Right atrium auricular region (tissue), 2 donors: ENCODE results near the gene HMX3. TPM values are rescaled to one million over a fixed set of nuclear protein-coding genes. Genes with fewer than 3 reads are reported as not detected.

Source experiments
- DNase-seq: peaks from one replicate; pipeline ENCODE4 v3.0.0-alpha.2; 2019; ENCODE audit warnings: low spot score
- H3K27ac ChIP-seq, 2 donors: fragments of 200-600 bp; sonication (generic); 1 replicate in 1 of 2; 2 replicates in 1 of 2; pipeline ENCODE4 v1.5.1; 2016 to 2019
- H3K27me3 ChIP-seq, 2 donors: fragments of 200-600 bp; sonication (generic); one replicate each; pipeline versions ENCODE4 v1.5.1 to v1.6.0; 2017 to 2019
- H3K36me3 ChIP-seq: fragments of 200-600 bp; sonication (generic); one replicate; pipeline ENCODE4 v1.5.1; 2016
- H3K4me1 ChIP-seq, 2 donors: fragments of 200-600 bp; sonication (generic); one replicate each; pipeline versions ENCODE4 v1.5.1 to v1.6.0; 2017 to 2019
- H3K4me3 ChIP-seq, 2 donors: fragments of 200-600 bp; sonication (generic); 1 replicate in 1 of 2; 2 replicates in 1 of 2; pipeline ENCODE4 v1.5.1; 2017 to 2019; ENCODE audit warnings: mild to moderate bottlenecking in 1 of 2, moderate library complexity in 1 of 2
- H3K9me3 ChIP-seq, 2 donors: fragments of 200-600 bp; sonication (generic); one replicate each; pipeline ENCODE4 v1.5.1; 2019
- CTCF ChIP-seq, 2 donors: fragments of 200-600 bp; sonication (generic); IDR thresholded peaks; one replicate each; pipeline ENCODE4 v1.5.1; 2019; ENCODE audit warnings: antibody characterized with exemption in 2 of 2
- total RNA-seq, 2 donors: library from RNA; depleted of rRNA; stranded (reverse); fragments of >200 nt; gene quantifications; one replicate each; pipeline ENCODE4 v1.1.0, GENCODE V29; 2016

HMX3 gene
- total RNA-seq, 2 donors from 2014 or later: not detected

DNA sequence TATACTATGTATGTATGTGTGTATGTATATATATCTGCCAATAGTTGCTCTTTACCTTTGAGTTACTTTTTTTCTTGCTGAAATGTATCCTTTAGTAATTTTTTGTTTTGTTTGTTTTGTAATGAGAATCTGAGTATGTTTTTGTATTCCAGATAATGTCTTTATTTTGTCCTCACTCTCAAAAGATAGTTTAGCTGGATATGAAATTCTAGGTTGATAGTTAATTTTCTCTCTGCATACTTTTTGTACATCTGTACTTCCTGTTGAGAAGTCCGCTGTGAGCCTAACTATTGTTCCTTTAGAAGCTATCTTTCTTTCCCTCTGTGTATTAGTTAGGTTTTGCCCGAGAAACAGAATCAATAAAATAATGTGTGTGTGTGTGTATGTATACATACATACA lies 48.0 kb downstream of the HMX3 start:
- TF ChIP-seq CTCF (IDR thresholded peaks at IDR 0.05): no peak
- Histone ChIP-seq H3K27ac (no peak overlapping the region), H3K36me3 (no peaks in the 10 kb centered on the region), H3K27me3 (no peaks in the 10 kb centered on the region), H3K4me1 (no peaks in the 10 kb centered on the region), H3K9me3 (peaks cover 0 to 18% of the 10 kb centered on the region in 2 donors), H3K4me3 (no peak overlapping the region)
- no peak for DNase-seq

DNA sequence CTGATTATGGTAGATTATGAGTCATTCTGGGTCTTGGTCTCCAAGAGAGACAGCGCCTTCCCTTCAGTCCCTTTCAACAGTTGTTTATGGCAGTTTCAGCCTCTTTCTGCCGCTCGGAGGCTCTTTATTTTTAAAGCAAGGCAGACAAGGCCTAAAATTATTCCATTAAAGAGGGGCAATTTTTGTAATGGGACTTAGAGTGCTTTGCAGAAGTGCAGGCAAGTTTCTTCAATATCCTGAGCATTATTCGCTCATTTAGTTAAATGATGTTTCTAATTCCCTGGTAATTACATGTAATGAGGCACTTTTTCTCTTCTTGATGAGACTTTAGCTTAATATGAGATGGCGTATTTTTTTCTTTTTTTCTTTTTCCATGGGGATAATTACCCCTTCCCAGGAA lies 52.0 kb downstream of the HMX3 start:
- no peak for DNase-seq
- Histone ChIP-seq H3K36me3 (no peaks in the 10 kb centered on the region), H3K9me3 (peaks cover 0 to 18% of the 10 kb centered on the region in 2 donors), H3K4me3 (no peak overlapping the region), H3K27me3 (no peaks in the 10 kb centered on the region), H3K27ac (no peak overlapping the region), H3K4me1 (no peaks in the 10 kb centered on the region)
- TF ChIP-seq CTCF (IDR thresholded peaks at IDR 0.05): no peak

Other genes starting within 250 kb of the HMX3 start
- gene FAM24A, start 225.4 kb upstream of the HMX3 start, total RNA-seq: not detected
- gene C10orf88, start 181.7 kb upstream of the HMX3 start, total RNA-seq: 1 to 10 TPM; 4.1 to 4.4 TPM
- 1 to 10 TPM; 3.0 to 5.9 TPM for gene PSTK, start 155.6 kb upstream of the HMX3 start, total RNA-seq
- gene IKZF5, start 127.2 kb upstream of the HMX3 start, total RNA-seq: 1 to 10 TPM; 5.0 to 7.9 TPM
- gene ACADSB, start 127.0 kb upstream of the HMX3 start, total RNA-seq: 10 to 100 TPM; 17.7 to 41.1 TPM
- gene HMX2, start 12.2 kb downstream of the HMX3 start, total RNA-seq: not detected
- 10 to 100 TPM; 35.4 to 36.9 TPM for gene BUB3, start 18.4 kb downstream of the HMX3 start, total RNA-seq